Fibroblast of peridontal ligament (primary cell): ENCODE data around the gene PTPRQ.

Experiments
- DNase-seq: peaks from one replicate; pipeline ENCODE4 v3.0.0-alpha.2; 2010; ENCODE audit errors: extremely low read depth

PTPRQ gene

GRCh38 chr12:80700327-80700726 lies 256.3 kb downstream of the PTPRQ start:
- DNase-seq: no peak

- peak; percentile 56 for DNase-seq
These were observed 257.4 kb downstream of the PTPRQ start for GRCh38 chr12:80701388-80701787.

GRCh38 chr12:80702889-80703805 lies 259.1 kb downstream of the PTPRQ start:
- peak; percentile 49 for DNase-seq

- DNase-seq: no peak
These were observed 260.4 kb downstream of the PTPRQ start for GRCh38 chr12:80704420-80704819.

- DNase-seq: no peak
These were observed 263.2 kb downstream of the PTPRQ start, which contains the start of gene MYF6 for GRCh38 chr12:80707126-80707829. TSS of gene MYF6 (plus strand) at chr12:80707634. CDS start at chr12:80707720, 86 bp downstream.

GRCh38 chr12:80707830-80708258 lies 263.8 kb downstream of the PTPRQ start:
- DNase-seq: no peak

- DNase-seq: no peak
These were observed 264.4 kb downstream of the PTPRQ start for GRCh38 chr12:80708259-80708974.

- DNase-seq: no peak
These were observed 264.9 kb downstream of the PTPRQ start for GRCh38 chr12:80708975-80709328.

- DNase-seq: no peak
These were observed 266.0 kb downstream of the PTPRQ start for GRCh38 chr12:80709811-80710726.

GRCh38 chr12:80710727-80711449 lies 266.9 kb downstream of the PTPRQ start:
- DNase-seq: no peak

GRCh38 chr12:80711866-80712265 lies 267.8 kb downstream of the PTPRQ start:
- DNase-seq: no peak

GRCh38 chr12:80712866-80713265 lies 268.8 kb downstream of the PTPRQ start:
- no peak for DNase-seq

GRCh38 chr12:80713419-80713818 lies 269.4 kb downstream of the PTPRQ start:
- DNase-seq: no peak

- peak; percentile 7 for DNase-seq
These were observed 270.0 kb downstream of the PTPRQ start for GRCh38 chr12:80714055-80714454.

GRCh38 chr12:80714846-80715245 lies 270.8 kb downstream of the PTPRQ start:
- no peak for DNase-seq

- DNase-seq: no peak
These were observed 271.7 kb downstream of the PTPRQ start for GRCh38 chr12:80715713-80716249.

- DNase-seq: no peak
These were observed 272.8 kb downstream of the PTPRQ start, which contains the start of gene MYF5 for GRCh38 chr12:80716696-80717469. TSS of gene MYF5 (plus strand) at chr12:80716912. CDS start at chr12:80717064, 152 bp downstream.

GRCh38 chr12:80717856-80718255 lies 273.8 kb downstream of the PTPRQ start:
- no peak for DNase-seq

- DNase-seq: no peak
These were observed 276.5 kb downstream of the PTPRQ start for GRCh38 chr12:80720516-80720915.
